Activated naive CD8-positive, alpha-beta T cell treated with anti-CD3 and anti-CD28 coated beads, Interleukin-2, amount 10 ng/mL, durations not matched to agents 7 days and 5 days (primary cell): ENCODE results near the gene MRPL44. TPM values are rescaled to one million over a fixed set of nuclear protein-coding genes. Genes with fewer than 3 reads are reported as not detected.

Experiments
- ATAC-seq: fragments of 150-1000 bp; cut with Tn5 transposase; one replicate; pipeline ENCODE4 v1.10.0; 2021; ENCODE audit warnings: low read depth, moderate library complexity
- POLR2A ChIA-PET: fragments of 350-600 bp; sonication (Branson Sonifier 250); formaldehyde crosslinking; loops from one replicate; lab custom pipeline; 2021; ENCODE audit warnings: antibody characterized with exemption; lab: Charles Lee
- DNase-seq: peaks from one replicate; pipeline ENCODE4 v3.0.0; 2021
- H3K27ac Mint-ChIP-seq: one replicate; pipeline ENCODE4 v1.8.0; 2022; ENCODE audit warnings: mild to moderate bottlenecking, mixed read lengths
- H3K27me3 Mint-ChIP-seq: one replicate; pipeline ENCODE4 v1.8.0; 2022; ENCODE audit warnings: mild to moderate bottlenecking, moderate library complexity, mixed read lengths
- H3K36me3 Mint-ChIP-seq: one replicate; pipeline ENCODE4 v1.8.0; 2021; ENCODE audit warnings: mild to moderate bottlenecking, mixed read lengths
- H3K4me1 Mint-ChIP-seq: one replicate; pipeline ENCODE4 v1.8.0; 2021; ENCODE audit warnings: mixed read lengths
- H3K4me3 Mint-ChIP-seq: one replicate; pipeline ENCODE4 v1.8.0; 2022; ENCODE audit warnings: mild to moderate bottlenecking, moderate library complexity, mixed read lengths
- H3K9me3 Mint-ChIP-seq: one replicate; pipeline ENCODE4 v1.8.0; 2021; ENCODE audit warnings: mixed read lengths
- total RNA-seq, 2 experiments: library from RNA; stranded (reverse); gene quantifications; one replicate each; pipeline ENCODE4 v1.2.3, GENCODE V29; 2021

The MRPL44 gene
- total RNA-seq, 2 experiments from 2014 or later = 28.3 to 29.0 TPM

DNA sequence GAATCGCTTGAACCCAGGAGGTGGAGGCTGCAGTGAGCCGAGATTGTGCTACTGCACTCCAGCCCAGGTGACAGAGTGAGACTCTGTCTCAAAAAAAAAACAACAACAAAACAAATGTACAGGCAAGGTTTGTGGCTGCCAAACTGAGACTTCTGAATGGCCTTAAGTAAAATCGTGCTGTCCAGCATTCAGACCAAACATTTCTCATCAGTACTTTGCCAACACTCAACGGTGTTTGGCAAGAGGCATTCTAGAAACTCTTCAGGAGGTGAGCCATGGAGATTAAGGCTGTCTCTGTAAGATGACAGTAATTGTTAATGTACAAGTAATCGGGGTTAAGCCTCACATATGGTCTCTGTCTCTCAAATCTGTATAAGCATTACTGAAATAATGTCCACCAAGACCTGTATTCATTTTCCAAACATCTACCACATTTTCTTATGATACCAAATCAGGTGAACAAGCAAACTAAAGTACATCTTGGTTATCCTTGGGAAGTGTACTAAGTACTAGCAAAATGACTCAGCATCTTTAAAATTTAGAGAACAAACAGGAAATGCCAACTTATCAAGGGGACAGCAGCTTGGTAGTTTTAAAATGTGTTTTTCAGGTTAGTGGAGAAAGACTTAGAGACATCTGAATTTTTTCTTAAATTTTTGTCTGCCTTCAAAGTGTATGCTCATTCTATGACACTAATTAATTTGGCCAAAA, 52.5 kb downstream of the MRPL44 start:
- no peak overlapping the region for H3K4me3 Mint-ChIP-seq
- peaks cover 2% of the 10 kb centered on the region for H3K9me3 Mint-ChIP-seq
- DNase-seq (no peak), ATAC-seq (no peak)
- peaks cover 3% of the 10 kb centered on the region for H3K36me3 Mint-ChIP-seq
- H3K27me3 Mint-ChIP-seq = no peaks in the 10 kb centered on the region
- POLR2A ChIA-PET = no interaction called here
- no peak overlapping the region for H3K27ac Mint-ChIP-seq
- H3K4me1 Mint-ChIP-seq = peaks cover 8% of the 10 kb centered on the region

DNA sequence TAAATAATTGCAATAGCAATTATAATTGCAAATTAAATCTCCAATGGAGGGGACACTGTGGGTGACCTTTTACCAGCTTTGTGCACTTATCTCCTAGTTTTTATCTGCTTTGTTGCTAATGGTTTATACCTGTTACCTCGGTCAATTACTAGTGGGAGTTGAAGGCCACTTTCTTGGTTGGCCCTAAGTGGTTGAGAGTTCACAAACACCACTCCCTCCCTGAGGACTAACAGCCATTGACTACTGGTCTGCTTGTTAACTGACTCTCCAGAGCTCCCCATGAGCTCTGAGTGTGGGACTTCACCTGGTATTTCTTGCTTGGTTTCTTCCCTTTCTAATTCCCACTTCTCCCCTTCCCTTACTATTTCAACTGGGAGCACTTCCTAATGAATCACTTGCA, 54.6 kb downstream of the MRPL44 start:
- Mint-ChIP-seq H3K4me1 (peaks cover 20% of the 10 kb centered on the region), H3K27ac (no peak overlapping the region), H3K9me3 (peaks cover 2% of the 10 kb centered on the region), H3K27me3 (no peaks in the 10 kb centered on the region), H3K4me3 (no peak overlapping the region), H3K36me3 (peaks cover 6% of the 10 kb centered on the region)
- DNase-seq (no peak), ATAC-seq (no peak)
- POLR2A ChIA-PET = no interaction called here

DNA sequence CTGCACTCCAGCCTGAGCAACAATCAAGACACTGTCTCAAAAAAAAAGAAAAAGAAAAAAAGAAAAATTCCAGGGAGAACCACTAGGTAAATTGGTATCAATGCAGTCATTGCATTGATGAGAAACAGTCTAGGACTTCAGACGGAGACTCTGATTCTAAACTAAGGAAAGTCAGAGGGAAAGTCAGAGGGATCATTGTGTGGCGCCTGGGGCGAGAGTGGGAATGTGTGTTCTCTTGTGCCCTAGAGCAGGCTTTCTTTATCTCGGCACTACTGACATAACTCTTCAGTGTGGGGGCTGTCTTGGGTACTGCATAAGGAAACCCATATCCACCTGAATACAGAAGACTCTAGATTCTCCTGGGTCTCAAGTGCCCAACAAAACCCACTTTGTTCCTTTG, 57.1 kb downstream of the MRPL44 start:
- H3K4me1 Mint-ChIP-seq = peaks cover 23% of the 10 kb centered on the region
- no peak overlapping the region for H3K27ac Mint-ChIP-seq
- no peak for ATAC-seq
- no peak for DNase-seq
- H3K9me3 Mint-ChIP-seq = peaks cover 2% of the 10 kb centered on the region
- H3K27me3 Mint-ChIP-seq = no peaks in the 10 kb centered on the region
- POLR2A ChIA-PET = no interaction called here
- H3K36me3 Mint-ChIP-seq = peaks cover 8% of the 10 kb centered on the region
- no peak overlapping the region for H3K4me3 Mint-ChIP-seq

DNA sequence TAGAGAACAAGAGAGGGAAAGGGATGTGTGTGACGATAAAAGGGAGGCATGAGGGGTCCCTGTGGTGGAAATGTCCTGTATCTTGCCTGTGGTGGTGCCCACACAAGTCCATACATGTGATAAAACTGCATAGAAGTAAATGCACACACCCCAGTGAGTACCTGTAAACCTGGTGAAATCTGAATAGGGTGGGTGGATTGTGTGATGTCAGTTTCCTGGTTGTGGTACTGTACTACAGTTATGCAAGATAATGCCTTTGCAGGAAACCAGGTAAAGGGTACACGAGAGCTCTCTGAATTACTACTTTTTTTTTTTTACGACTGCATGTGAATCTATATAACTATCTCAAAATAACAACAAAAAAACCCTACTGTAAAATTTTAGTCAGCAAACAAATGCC, 59.7 kb downstream of the MRPL44 start:
- ATAC-seq = peak; percentile 90
- H3K9me3 Mint-ChIP-seq = peaks cover 2% of the 10 kb centered on the region
- peaks cover 21% of the 10 kb centered on the region for H3K4me1 Mint-ChIP-seq
- POLR2A ChIA-PET = interaction anchor here (0.7 to 1.0 kb wide), 2 partner anchors 9 to 569 kb away, joined by 3 to 4 read pairs; no protein-coding TSS in a partner anchor
- no peak for DNase-seq
- peak overlapping the region; percentile 68 for H3K27ac Mint-ChIP-seq
- peaks cover 12% of the 10 kb centered on the region for H3K36me3 Mint-ChIP-seq
- H3K27me3 Mint-ChIP-seq = no peaks in the 10 kb centered on the region
- no peak overlapping the region for H3K4me3 Mint-ChIP-seq

Other genes with a start within 250 kb of the MRPL44 start
- 1 to 10 TPM; 5.8 to 6.3 TPM for gene AP1S3, start 119.9 kb upstream of the MRPL44 start, total RNA-seq
- gene WDFY1, start 12.1 kb upstream of the MRPL44 start, total RNA-seq = 10 to 100 TPM; 58.8 to 59.1 TPM
- gene SERPINE2, start 81.8 kb downstream of the MRPL44 start, total RNA-seq = 10 to 100 TPM; 22.2 to 22.3 TPM